HEK293 (cell line): ENCODE data around the gene TMEM119.

Experiments used
- CTCF ChIA-PET: fragments of 350-600 bp; formaldehyde crosslinking; extraction: SDS; loops from one replicate; lab custom pipeline; 2021; ENCODE audit warnings: antibody characterized with exemption; lab: Yijun Ruan, JAX
- POLR2A ChIA-PET: fragments of 300-600 bp; formaldehyde crosslinking; extraction: SDS; loops from one replicate; lab custom pipeline; 2020; ENCODE audit warnings: antibody characterized with exemption, inconsistent platforms; lab: Yijun Ruan, JAX
- H3K27ac ChIP-seq: fragments of 200-500 bp; sonication (Bioruptor generic); 2 replicates; pipeline ENCODE4 v1.5.1; 2014; ENCODE audit warnings: low read depth, low read length, control low read depth, inconsistent platforms; ENCODE audit errors: extremely low read depth
- H3K36me3 ChIP-seq, 2 experiments: fragments of 200-500 bp in 1 of 2; sonication (Bioruptor generic) in 1 of 2; 1 replicate in 1 of 2; 2 replicates in 1 of 2; pipeline ENCODE4 v1.5.1; 2014 to 2017; ENCODE audit warnings: inconsistent platforms in 2 of 2, low read length in 2 of 2; ENCODE audit not compliant: control insufficient read depth in 2 of 2, insufficient read depth in 1 of 2
- H3K4me1 ChIP-seq: fragments of 200-500 bp; sonication (Bioruptor generic); 2 replicates; pipeline ENCODE4 v1.5.1; 2014; ENCODE audit warnings: mild to moderate bottlenecking, low read length, inconsistent platforms; ENCODE audit not compliant: control insufficient read depth, insufficient read depth
- H3K4me3 ChIP-seq: 2 replicates; pipeline ENCODE4 v1.5.1; 2011; ENCODE audit warnings: low read depth, mild to moderate bottlenecking, control low read depth, low read length, moderate library complexity
- H3K9me3 ChIP-seq: fragments of 200-500 bp; sonication (Bioruptor generic); 2 replicates; pipeline ENCODE4 v1.5.1; 2014; ENCODE audit warnings: low read depth, low read length, inconsistent platforms; ENCODE audit not compliant: control insufficient read depth, insufficient read depth
- KLF7 ChIP-seq: fragments of 450-650 bp; formaldehyde crosslinking; IDR thresholded peaks from 2 replicates; pipeline ENCODE4 v1.5.1; 2016; ENCODE audit warnings: missing biosample characterization, missing genetic modification characterization, borderline replicate concordance
- PRDM10 ChIP-seq: fragments of 450-650 bp; formaldehyde crosslinking; IDR thresholded peaks from 2 replicates; pipeline ENCODE4 v1.5.1; 2016; ENCODE audit warnings: missing biosample characterization, missing genetic modification characterization
- TSHZ1 ChIP-seq: fragments of 450-650 bp; formaldehyde crosslinking; IDR thresholded peaks from 2 replicates; pipeline ENCODE4 v1.5.1; 2016; ENCODE audit warnings: missing biosample characterization, missing genetic modification characterization, borderline replicate concordance
- ZIC2 ChIP-seq: fragments of 450-650 bp; formaldehyde crosslinking; IDR thresholded peaks from 2 replicates; pipeline ENCODE4 v1.5.1; 2016; ENCODE audit warnings: missing biosample characterization, missing genetic modification characterization
- ZNF112 ChIP-seq: fragments of 450-650 bp; formaldehyde crosslinking; IDR thresholded peaks from 2 replicates; pipeline ENCODE4 v1.5.0; 2017; ENCODE audit warnings: missing biosample characterization, missing genetic modification characterization
- ZNF404 ChIP-seq: fragments of 450-650 bp; formaldehyde crosslinking; IDR thresholded peaks from 2 replicates; pipeline ENCODE4 v1.5.1; 2017; ENCODE audit warnings: missing biosample characterization, missing genetic modification characterization
- ZNF488 ChIP-seq: fragments of 450-650 bp; formaldehyde crosslinking; IDR thresholded peaks from 2 replicates; pipeline ENCODE4 v1.5.1; 2016; ENCODE audit warnings: missing biosample characterization, missing genetic modification characterization
- TF ChIP-seq, protein P1 (sequence below): fragments of 450-650 bp; IDR thresholded peaks from 2 replicates; pipeline ENCODE4 v1.5.1; 2018; ENCODE audit warnings: missing biosample characterization, missing genetic modification characterization
- TF ChIP-seq, protein P2 (sequence below): fragments of 450-650 bp; formaldehyde crosslinking; IDR thresholded peaks from 2 replicates; pipeline ENCODE4 v1.5.1; 2016; ENCODE audit warnings: missing biosample characterization, missing genetic modification characterization

Gene TMEM119

GRCh38 chr12:108585864-108586263, 12.0 kb downstream of the TMEM119 start:
- TF ChIP-seq PRDM10 (tag by site-specific recombination) (no peak), KLF7 (tag by site-specific recombination) (no peak)
- TF ChIP-seq, all 188 proteins: peak for 0
- POLR2A ChIA-PET, result no interaction called here
- H3K36me3 ChIP-seq, result no peaks in the 10 kb centered on the region
- no peaks in the 10 kb centered on the region for H3K9me3 ChIP-seq
- CTCF ChIA-PET, result interaction anchor here (0.7 to 1.0 kb wide), 4 partner anchors 22 to 383 kb away, joined by 3 to 4 read pairs (median 4); no protein-coding TSS in a partner anchor
- H3K4me1 ChIP-seq, result no peaks in the 10 kb centered on the region
- H3K27ac ChIP-seq, result no peak overlapping the region
- H3K4me3 ChIP-seq, result no peak overlapping the region

DNA sequence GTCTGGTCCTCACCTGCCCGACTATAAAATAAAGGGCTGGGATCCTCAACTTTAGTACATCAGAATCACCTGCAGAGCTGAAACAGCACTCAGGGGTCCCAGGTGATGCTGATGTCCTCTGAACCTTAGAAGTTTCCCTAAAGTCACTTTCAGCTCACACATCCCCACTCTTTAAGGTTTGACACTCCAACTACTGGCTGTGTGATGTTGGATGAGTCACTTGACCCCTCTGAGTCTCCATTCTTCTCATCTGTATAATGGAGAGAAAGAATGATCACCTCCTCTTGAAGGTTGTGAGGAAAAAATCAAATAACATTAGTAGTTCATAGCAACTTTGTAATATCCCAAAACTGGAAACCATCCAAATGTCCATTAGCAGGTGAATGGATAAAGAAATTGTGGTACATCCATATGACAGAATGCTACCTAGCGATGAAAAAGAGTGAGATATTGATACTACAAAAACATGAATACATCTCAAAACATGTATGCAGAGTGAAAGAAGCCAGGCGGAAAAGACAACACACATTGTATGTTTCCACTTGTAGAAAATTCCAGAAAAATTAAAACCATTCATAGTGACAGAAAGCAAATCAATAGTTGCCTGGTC, 13.3 kb downstream of the TMEM119 start:
- CTCF ChIA-PET, result interaction anchor here (0.7 to 1.7 kb wide), 3 partner anchors 16 to 88 kb away, joined by 3 to 7 read pairs (median 3); no protein-coding TSS in a partner anchor
- TF ChIP-seq ZIC2 (tag by site-specific recombination), result no peak
- TF ChIP-seq, protein P1, sequence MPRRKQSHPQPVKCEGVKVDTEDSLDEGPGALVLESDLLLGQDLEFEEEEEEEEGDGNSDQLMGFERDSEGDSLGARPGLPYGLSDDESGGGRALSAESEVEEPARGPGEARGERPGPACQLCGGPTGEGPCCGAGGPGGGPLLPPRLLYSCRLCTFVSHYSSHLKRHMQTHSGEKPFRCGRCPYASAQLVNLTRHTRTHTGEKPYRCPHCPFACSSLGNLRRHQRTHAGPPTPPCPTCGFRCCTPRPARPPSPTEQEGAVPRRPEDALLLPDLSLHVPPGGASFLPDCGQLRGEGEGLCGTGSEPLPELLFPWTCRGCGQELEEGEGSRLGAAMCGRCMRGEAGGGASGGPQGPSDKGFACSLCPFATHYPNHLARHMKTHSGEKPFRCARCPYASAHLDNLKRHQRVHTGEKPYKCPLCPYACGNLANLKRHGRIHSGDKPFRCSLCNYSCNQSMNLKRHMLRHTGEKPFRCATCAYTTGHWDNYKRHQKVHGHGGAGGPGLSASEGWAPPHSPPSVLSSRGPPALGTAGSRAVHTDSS (tag by site-specific recombination), result no peak
- TF ChIP-seq ZNF112 (tag by site-specific recombination), result no peak
- TF ChIP-seq, protein P2, sequence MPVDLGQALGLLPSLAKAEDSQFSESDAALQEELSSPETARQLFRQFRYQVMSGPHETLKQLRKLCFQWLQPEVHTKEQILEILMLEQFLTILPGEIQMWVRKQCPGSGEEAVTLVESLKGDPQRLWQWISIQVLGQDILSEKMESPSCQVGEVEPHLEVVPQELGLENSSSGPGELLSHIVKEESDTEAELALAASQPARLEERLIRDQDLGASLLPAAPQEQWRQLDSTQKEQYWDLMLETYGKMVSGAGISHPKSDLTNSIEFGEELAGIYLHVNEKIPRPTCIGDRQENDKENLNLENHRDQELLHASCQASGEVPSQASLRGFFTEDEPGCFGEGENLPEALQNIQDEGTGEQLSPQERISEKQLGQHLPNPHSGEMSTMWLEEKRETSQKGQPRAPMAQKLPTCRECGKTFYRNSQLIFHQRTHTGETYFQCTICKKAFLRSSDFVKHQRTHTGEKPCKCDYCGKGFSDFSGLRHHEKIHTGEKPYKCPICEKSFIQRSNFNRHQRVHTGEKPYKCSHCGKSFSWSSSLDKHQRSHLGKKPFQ (tag by site-specific recombination), result no peak
- no peak for TF ChIP-seq ZNF488 (tag by site-specific recombination)
- TF ChIP-seq ZNF404 (tag by site-specific recombination), result no peak
- no peak for TF ChIP-seq TSHZ1 (tag by site-specific recombination)
- POLR2A ChIA-PET, result no interaction called here

More for the DNA sequence above, 13.3 kb downstream of the TMEM119 start:
- Histone ChIP-seq H3K9me3 (no peaks in the 10 kb centered on the region), H3K4me3 (no peak overlapping the region), H3K27ac (no peak overlapping the region), H3K4me1 (no peaks in the 10 kb centered on the region), H3K36me3 (no peaks in the 10 kb centered on the region)
